Caco-2 (cell line): Measurements from ENCODE around the gene MED13L. TPM values are rescaled to one million over a fixed set of nuclear protein-coding genes. Genes with fewer than 3 reads are reported as not detected.

Experiments
- BruUV-seq: library from RNA; stranded (reverse); fragments of 400-500 nt; replicated peaks from 2 replicates; lab custom pipeline; 2021; lab: Mats Ljungman, UMichigan
- CTCF ChIA-PET: fragments of 300-600 bp; sonication (Branson Sonifier 250); formaldehyde crosslinking; loops from one replicate; lab custom pipeline; 2022; ENCODE audit warnings: antibody characterized with exemption; lab: Charles Lee
- POLR2A ChIA-PET: fragments of 300-600 bp; sonication (Branson Sonifier 250); formaldehyde crosslinking; loops from one replicate; lab custom pipeline; 2022; ENCODE audit warnings: antibody characterized with exemption; lab: Charles Lee
- DNase-seq, 2 experiments: peaks; one replicate each; pipeline versions ENCODE4 v3.0.0 to v3.0.0-alpha.2; 2020 to 2022
- H3K27me3 ChIP-seq: replicated peaks from 2 replicates; pipeline ENCODE4 v1.6.0; 2011; ENCODE audit warnings: low read length; ENCODE audit not compliant: control insufficient read depth, insufficient read depth
- H3K36me3 ChIP-seq: 2 replicates; pipeline ENCODE4 v1.5.1; 2011; ENCODE audit warnings: low read length; ENCODE audit not compliant: control insufficient read depth, insufficient read depth
- H3K4me1 ChIP-seq: fragments of 250-450 bp; sonication (Bioruptor Pico); 2 replicates; pipeline ENCODE4 v1.5.1; 2020; ENCODE audit warnings: mild to moderate bottlenecking
- H3K4me3 ChIP-seq: 2 replicates; pipeline ENCODE4 v1.5.1; 2011; ENCODE audit warnings: low read depth, mild to moderate bottlenecking, control low read depth, low read length
- H3K9me3 ChIP-seq: fragments of 250-450 bp; sonication (Bioruptor Pico); 2 replicates; pipeline ENCODE4 v1.5.1; 2020; ENCODE audit warnings: mild to moderate bottlenecking, moderate library complexity
- H3K27ac Mint-ChIP-seq: one replicate; pipeline ENCODE4 v1.8.0; 2022; ENCODE audit warnings: mixed read lengths; ENCODE audit not compliant: unreplicated experiment
- H3K27me3 Mint-ChIP-seq: one replicate; pipeline ENCODE4 v1.8.0; 2022; ENCODE audit warnings: mixed read lengths; ENCODE audit not compliant: insufficient read depth, unreplicated experiment
- H3K36me3 Mint-ChIP-seq: one replicate; pipeline ENCODE4 v1.8.0; 2022; ENCODE audit warnings: mild to moderate bottlenecking, mixed read lengths; ENCODE audit not compliant: insufficient read depth, unreplicated experiment
- H3K4me1 Mint-ChIP-seq: one replicate; pipeline ENCODE4 v1.8.0; 2022; ENCODE audit warnings: low read depth, mixed read lengths; ENCODE audit not compliant: unreplicated experiment
- H3K4me3 Mint-ChIP-seq: one replicate; pipeline ENCODE4 v1.8.0; 2022; ENCODE audit warnings: mild to moderate bottlenecking, moderate library complexity, mixed read lengths; ENCODE audit not compliant: unreplicated experiment
- H3K9me3 Mint-ChIP-seq: one replicate; pipeline ENCODE4 v1.8.0; 2022; ENCODE audit warnings: mixed read lengths; ENCODE audit not compliant: unreplicated experiment
- intact Hi-C: fragments of 100-400 bp; cut with micrococcal nuclease; formaldehyde crosslinking; loops from one replicate; pipeline ENCODE4 v1.10.0; 2022; ENCODE audit not compliant: unreplicated experiment
- total RNA-seq: library from RNA; stranded (reverse); gene quantifications from 2 replicates; pipeline ENCODE4 v1.2.3, GENCODE V29; 2022
- TF ChIP-seq, protein P1 (sequence below), 2 experiments: fragments of 200-600 bp in 1 of 2; IDR thresholded peaks; 1 replicate in 1 of 2; 2 replicates in 1 of 2; pipeline versions ENCODE4 v1.5.1 to v1.8.0; 2011 to 2022; ENCODE audit warnings: antibody characterized with exemption in 1 of 2, control low read depth in 1 of 2, inconsistent platforms in 1 of 2, low read depth in 1 of 2, low read length in 1 of 2, mild to moderate bottlenecking in 1 of 2, moderate library complexity in 1 of 2; ENCODE audit not compliant: insufficient read depth in 1 of 2, severe bottlenecking in 1 of 2, unreplicated experiment in 1 of 2

The MED13L gene
- total RNA-seq, 1 experiment from 2014 or later, result 160 TPM

GRCh38 chr12:116078396-116078795 is 199.1 kb downstream of the MED13L start:
- Mint-ChIP-seq H3K27me3 (no peaks in the 10 kb centered on the region), H3K36me3 (peaks cover 5% of the 10 kb centered on the region), H3K4me3 (no peak overlapping the region), H3K27ac (no peak overlapping the region), H3K4me1 (peaks cover 12% of the 10 kb centered on the region), H3K9me3 (no peaks in the 10 kb centered on the region)
- no TSS peak for BruUV-seq
- TF ChIP-seq, protein P1, sequence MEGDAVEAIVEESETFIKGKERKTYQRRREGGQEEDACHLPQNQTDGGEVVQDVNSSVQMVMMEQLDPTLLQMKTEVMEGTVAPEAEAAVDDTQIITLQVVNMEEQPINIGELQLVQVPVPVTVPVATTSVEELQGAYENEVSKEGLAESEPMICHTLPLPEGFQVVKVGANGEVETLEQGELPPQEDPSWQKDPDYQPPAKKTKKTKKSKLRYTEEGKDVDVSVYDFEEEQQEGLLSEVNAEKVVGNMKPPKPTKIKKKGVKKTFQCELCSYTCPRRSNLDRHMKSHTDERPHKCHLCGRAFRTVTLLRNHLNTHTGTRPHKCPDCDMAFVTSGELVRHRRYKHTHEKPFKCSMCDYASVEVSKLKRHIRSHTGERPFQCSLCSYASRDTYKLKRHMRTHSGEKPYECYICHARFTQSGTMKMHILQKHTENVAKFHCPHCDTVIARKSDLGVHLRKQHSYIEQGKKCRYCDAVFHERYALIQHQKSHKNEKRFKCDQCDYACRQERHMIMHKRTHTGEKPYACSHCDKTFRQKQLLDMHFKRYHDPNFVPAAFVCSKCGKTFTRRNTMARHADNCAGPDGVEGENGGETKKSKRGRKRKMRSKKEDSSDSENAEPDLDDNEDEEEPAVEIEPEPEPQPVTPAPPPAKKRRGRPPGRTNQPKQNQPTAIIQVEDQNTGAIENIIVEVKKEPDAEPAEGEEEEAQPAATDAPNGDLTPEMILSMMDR (IDR thresholded peaks at IDR 0.05; ENCODE audit: insufficient read depth in 1 of 2, low read depth in 1 of 2, low read length in 1 of 2, severe bottlenecking in 1 of 2, unreplicated experiment in 1 of 2), result no peak
- H3K36me3 ChIP-seq, result no peaks in the 10 kb centered on the region
- H3K9me3 ChIP-seq, result no peaks in the 10 kb centered on the region
- POLR2A ChIA-PET, result no interaction called here
- no peaks in the 10 kb centered on the region for H3K27me3 ChIP-seq
- H3K4me3 ChIP-seq, result no peak overlapping the region
- CTCF ChIA-PET, result no interaction called here
- no peaks in the 10 kb centered on the region for H3K4me1 ChIP-seq
- intact Hi-C loops, result no loop called here
- no peak for DNase-seq

DNA sequence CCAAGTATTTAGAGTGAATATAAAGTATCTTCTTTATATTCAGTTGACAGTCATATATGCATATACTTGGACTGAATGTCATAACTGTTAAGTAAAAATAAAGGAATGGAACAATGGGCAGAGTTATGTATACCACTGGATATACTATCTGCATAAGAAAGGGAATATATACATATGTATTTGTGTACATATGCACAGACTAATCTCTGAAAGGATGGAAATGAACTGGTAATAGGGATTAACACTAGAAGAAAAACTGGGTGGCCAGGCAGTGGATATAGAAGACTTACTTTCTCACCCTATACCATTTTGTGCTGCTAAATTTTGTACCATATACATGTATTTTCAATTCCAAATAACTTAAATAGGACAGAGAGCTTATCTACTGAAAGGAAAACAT is 200.1 kb downstream of the MED13L start:
- H3K4me3 Mint-ChIP-seq, result no peak overlapping the region
- H3K9me3 ChIP-seq, result no peaks in the 10 kb centered on the region
- CTCF ChIA-PET, result no interaction called here
- POLR2A ChIA-PET, result no interaction called here
- no peak for DNase-seq
- TF ChIP-seq, protein P1 (IDR thresholded peaks at IDR 0.05; ENCODE audit: insufficient read depth in 1 of 2, low read depth in 1 of 2, low read length in 1 of 2, severe bottlenecking in 1 of 2, unreplicated experiment in 1 of 2), result no peak
- peaks cover 12% of the 10 kb centered on the region for H3K4me1 Mint-ChIP-seq
- no peak overlapping the region for H3K4me3 ChIP-seq
- no TSS peak for BruUV-seq
- intact Hi-C loops, result no loop called here
- H3K27ac Mint-ChIP-seq, result no peak overlapping the region
- H3K27me3 ChIP-seq, result no peaks in the 10 kb centered on the region
- peaks cover 5% of the 10 kb centered on the region for H3K36me3 Mint-ChIP-seq
- H3K4me1 ChIP-seq, result no peaks in the 10 kb centered on the region
- H3K36me3 ChIP-seq, result no peaks in the 10 kb centered on the region
- H3K27me3 Mint-ChIP-seq, result no peaks in the 10 kb centered on the region
- H3K9me3 Mint-ChIP-seq, result no peaks in the 10 kb centered on the region

GRCh38 chr12:116076399-116076798 is 201.1 kb downstream of the MED13L start:
- H3K36me3 ChIP-seq, result no peaks in the 10 kb centered on the region
- Mint-ChIP-seq H3K27ac (no peak overlapping the region), H3K27me3 (no peaks in the 10 kb centered on the region), H3K9me3 (no peaks in the 10 kb centered on the region), H3K4me1 (peaks cover 19% of the 10 kb centered on the region), H3K36me3 (peaks cover 5% of the 10 kb centered on the region), H3K4me3 (no peak overlapping the region)
- POLR2A ChIA-PET, result no interaction called here
- no peak for DNase-seq
- no TSS peak for BruUV-seq
- no peak overlapping the region for H3K4me3 ChIP-seq
- no peaks in the 10 kb centered on the region for H3K9me3 ChIP-seq
- no peaks in the 10 kb centered on the region for H3K27me3 ChIP-seq
- no peaks in the 10 kb centered on the region for H3K4me1 ChIP-seq
- intact Hi-C loops, result no loop called here
- TF ChIP-seq, protein P1 (IDR thresholded peaks at IDR 0.05; ENCODE audit: insufficient read depth in 1 of 2, low read depth in 1 of 2, low read length in 1 of 2, severe bottlenecking in 1 of 2, unreplicated experiment in 1 of 2), result no peak
- CTCF ChIA-PET, result no interaction called here
